Panc1 (cell line): ENCODE measurements around the gene KPNA4.

Source experiments
- POLR2AphosphoS5 ChIP-seq: IDR thresholded peaks from 2 replicates; pipeline ENCODE4 v1.6.1; 2012; ENCODE audit warnings: mild to moderate bottlenecking, low read depth, low read length, moderate library complexity
- SIN3A ChIP-seq: IDR thresholded peaks from 2 replicates; pipeline ENCODE4 v1.6.1; 2012; ENCODE audit warnings: low read depth, mild to moderate bottlenecking, low read length, moderate library complexity, borderline replicate concordance; ENCODE audit not compliant: insufficient read depth
- TCF7L2 ChIP-seq: IDR thresholded peaks from 2 replicates; pipeline ENCODE4 v1.6.1; 2011; ENCODE audit warnings: mild to moderate bottlenecking, low read depth, low read length, inconsistent platforms
- TF ChIP-seq, protein P1 (sequence below): fragments of 450-650 bp; IDR thresholded peaks from 2 replicates; pipeline ENCODE4 v1.5.1; 2017; ENCODE audit warnings: mild to moderate bottlenecking
- TF ChIP-seq, protein P2 (sequence below), 2 experiments: IDR thresholded peaks; 2 replicates each; pipeline ENCODE4 v1.6.1; 2011 to 2012; ENCODE audit warnings: low read depth in 2 of 2, control low read depth in 1 of 2, low read length in 1 of 2, mild to moderate bottlenecking in 1 of 2, moderate library complexity in 1 of 2; ENCODE audit not compliant: insufficient read depth in 1 of 2

DNA sequence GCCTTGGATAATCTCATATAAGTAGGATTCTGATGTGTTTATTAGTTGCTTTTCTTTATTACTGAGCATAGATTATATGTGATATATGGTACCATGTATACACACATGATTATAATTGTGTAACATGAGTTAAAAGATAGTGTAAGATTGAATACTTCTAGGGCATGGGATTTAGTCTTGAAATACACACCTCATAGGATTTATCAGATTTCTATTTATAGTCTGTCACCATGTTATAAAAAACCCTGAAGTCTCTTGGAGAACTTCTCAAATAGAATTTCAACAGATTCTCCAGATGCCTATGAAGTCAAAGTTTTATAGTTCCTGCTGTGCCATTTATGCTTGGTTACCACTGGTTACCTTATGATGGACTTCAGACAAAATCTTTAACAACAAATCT, 11.2 kb upstream of the KPNA4 start:
- TF ChIP-seq, protein P1, sequence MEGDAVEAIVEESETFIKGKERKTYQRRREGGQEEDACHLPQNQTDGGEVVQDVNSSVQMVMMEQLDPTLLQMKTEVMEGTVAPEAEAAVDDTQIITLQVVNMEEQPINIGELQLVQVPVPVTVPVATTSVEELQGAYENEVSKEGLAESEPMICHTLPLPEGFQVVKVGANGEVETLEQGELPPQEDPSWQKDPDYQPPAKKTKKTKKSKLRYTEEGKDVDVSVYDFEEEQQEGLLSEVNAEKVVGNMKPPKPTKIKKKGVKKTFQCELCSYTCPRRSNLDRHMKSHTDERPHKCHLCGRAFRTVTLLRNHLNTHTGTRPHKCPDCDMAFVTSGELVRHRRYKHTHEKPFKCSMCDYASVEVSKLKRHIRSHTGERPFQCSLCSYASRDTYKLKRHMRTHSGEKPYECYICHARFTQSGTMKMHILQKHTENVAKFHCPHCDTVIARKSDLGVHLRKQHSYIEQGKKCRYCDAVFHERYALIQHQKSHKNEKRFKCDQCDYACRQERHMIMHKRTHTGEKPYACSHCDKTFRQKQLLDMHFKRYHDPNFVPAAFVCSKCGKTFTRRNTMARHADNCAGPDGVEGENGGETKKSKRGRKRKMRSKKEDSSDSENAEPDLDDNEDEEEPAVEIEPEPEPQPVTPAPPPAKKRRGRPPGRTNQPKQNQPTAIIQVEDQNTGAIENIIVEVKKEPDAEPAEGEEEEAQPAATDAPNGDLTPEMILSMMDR: no peak
- TF ChIP-seq, protein P2, sequence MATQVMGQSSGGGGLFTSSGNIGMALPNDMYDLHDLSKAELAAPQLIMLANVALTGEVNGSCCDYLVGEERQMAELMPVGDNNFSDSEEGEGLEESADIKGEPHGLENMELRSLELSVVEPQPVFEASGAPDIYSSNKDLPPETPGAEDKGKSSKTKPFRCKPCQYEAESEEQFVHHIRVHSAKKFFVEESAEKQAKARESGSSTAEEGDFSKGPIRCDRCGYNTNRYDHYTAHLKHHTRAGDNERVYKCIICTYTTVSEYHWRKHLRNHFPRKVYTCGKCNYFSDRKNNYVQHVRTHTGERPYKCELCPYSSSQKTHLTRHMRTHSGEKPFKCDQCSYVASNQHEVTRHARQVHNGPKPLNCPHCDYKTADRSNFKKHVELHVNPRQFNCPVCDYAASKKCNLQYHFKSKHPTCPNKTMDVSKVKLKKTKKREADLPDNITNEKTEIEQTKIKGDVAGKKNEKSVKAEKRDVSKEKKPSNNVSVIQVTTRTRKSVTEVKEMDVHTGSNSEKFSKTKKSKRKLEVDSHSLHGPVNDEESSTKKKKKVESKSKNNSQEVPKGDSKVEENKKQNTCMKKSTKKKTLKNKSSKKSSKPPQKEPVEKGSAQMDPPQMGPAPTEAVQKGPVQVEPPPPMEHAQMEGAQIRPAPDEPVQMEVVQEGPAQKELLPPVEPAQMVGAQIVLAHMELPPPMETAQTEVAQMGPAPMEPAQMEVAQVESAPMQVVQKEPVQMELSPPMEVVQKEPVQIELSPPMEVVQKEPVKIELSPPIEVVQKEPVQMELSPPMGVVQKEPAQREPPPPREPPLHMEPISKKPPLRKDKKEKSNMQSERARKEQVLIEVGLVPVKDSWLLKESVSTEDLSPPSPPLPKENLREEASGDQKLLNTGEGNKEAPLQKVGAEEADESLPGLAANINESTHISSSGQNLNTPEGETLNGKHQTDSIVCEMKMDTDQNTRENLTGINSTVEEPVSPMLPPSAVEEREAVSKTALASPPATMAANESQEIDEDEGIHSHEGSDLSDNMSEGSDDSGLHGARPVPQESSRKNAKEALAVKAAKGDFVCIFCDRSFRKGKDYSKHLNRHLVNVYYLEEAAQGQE (IDR thresholded peaks at IDR 0.05; ENCODE audit: insufficient read depth in 1 of 2, low read depth in 2 of 2, low read length in 1 of 2): no peak
- no peak for TF ChIP-seq POLR2AphosphoS5
- no peak for TF ChIP-seq TCF7L2
- no peak for TF ChIP-seq SIN3A
